ENCODE data around the gene LRRIQ1. TPM values are rescaled to one million over a fixed set of nuclear protein-coding genes. Genes with fewer than 3 reads are reported as not detected.

LRRIQ1 gene
- total RNA-seq, 1 experiment from 2014 or later = 0.39 TPM

DNA sequence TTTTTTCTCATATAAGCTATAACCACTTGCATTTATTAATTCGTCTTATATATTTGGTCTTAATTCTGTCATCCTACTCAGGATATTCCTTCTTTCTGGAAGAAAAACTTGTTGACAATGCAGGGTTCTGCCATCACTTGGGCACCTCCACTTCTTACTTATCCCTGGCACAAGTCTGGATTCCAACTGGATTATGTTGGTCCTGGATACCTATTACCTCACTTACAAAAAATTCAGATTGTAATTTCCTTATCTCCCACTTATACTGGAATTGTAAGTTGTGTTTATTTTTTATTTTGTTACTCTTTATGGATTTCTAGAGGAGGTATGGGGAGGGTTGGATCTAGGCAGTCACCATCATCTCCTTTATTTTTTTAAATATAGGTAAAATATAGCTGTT is 36.7 kb downstream of the LRRIQ1 start:
- no peak overlapping the region for H2AFZ ChIP-seq (ENCODE audit: low read length)
- H2BK120ac ChIP-seq (ENCODE audit: low read depth, low read length, poor library complexity, severe bottlenecking) = no peak overlapping the region
- no peaks in the 10 kb centered on the region for H3K4me1 ChIP-seq (ENCODE audit: insufficient read depth, low read length)
- H3K9ac ChIP-seq (ENCODE audit: extremely low read depth, insufficient read length, low read length) = no peak overlapping the region
- H3K79me2 ChIP-seq (ENCODE audit: insufficient read depth, low read length) = no peaks in the 10 kb centered on the region
- H2BK12ac ChIP-seq (ENCODE audit: insufficient read length, low read depth, low read length) = no peak overlapping the region
- no peaks in the 10 kb centered on the region for H3K79me1 ChIP-seq (ENCODE audit: insufficient read depth, low read depth, low read length, poor library complexity, severe bottlenecking)
- H4K5ac ChIP-seq (ENCODE audit: insufficient read length, low read depth, low read length) = no peak overlapping the region
- no peak overlapping the region for H3T11ph ChIP-seq (ENCODE audit: low read length)
- TF ChIP-seq, protein P1, sequence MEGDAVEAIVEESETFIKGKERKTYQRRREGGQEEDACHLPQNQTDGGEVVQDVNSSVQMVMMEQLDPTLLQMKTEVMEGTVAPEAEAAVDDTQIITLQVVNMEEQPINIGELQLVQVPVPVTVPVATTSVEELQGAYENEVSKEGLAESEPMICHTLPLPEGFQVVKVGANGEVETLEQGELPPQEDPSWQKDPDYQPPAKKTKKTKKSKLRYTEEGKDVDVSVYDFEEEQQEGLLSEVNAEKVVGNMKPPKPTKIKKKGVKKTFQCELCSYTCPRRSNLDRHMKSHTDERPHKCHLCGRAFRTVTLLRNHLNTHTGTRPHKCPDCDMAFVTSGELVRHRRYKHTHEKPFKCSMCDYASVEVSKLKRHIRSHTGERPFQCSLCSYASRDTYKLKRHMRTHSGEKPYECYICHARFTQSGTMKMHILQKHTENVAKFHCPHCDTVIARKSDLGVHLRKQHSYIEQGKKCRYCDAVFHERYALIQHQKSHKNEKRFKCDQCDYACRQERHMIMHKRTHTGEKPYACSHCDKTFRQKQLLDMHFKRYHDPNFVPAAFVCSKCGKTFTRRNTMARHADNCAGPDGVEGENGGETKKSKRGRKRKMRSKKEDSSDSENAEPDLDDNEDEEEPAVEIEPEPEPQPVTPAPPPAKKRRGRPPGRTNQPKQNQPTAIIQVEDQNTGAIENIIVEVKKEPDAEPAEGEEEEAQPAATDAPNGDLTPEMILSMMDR (conservative IDR thresholded peaks at IDR 0.05) = no peak
- H3K23ac ChIP-seq (ENCODE audit: insufficient read length, low read depth, low read length) = no peak overlapping the region
- Mint-ChIP-seq H3K4me1 (peaks cover 0 to 4% of the 10 kb centered on the region in 2 experiments; a peak in 2 of 4 replicates), H3K36me3 (ENCODE audit: insufficient read depth in 1 of 3, low read depth in 3 of 3) (no peaks in the 10 kb centered on the region), H3K4me3 (no peak overlapping the region), H3K9me3 (no peaks in the 10 kb centered on the region), H3K27me3 (ENCODE audit: low read depth) (no peaks in the 10 kb centered on the region), H3K27ac (no peak overlapping the region)
- H3K18ac ChIP-seq (ENCODE audit: insufficient read length, low read depth, low read length) = no peak overlapping the region
- H4K8ac ChIP-seq (replicated peaks; ENCODE audit: insufficient read length, low read depth, low read length) = no peak overlapping the region
- H2BK5ac ChIP-seq (ENCODE audit: insufficient read length, low read length) = no peak overlapping the region
- H2AK5ac ChIP-seq (ENCODE audit: insufficient read length, low read length) = no peak overlapping the region
- H3K14ac ChIP-seq (ENCODE audit: insufficient read depth, low read length) = no peak overlapping the region
- no peak overlapping the region for H2BK15ac ChIP-seq (ENCODE audit: low read depth, low read length)
- H3K27ac ChIP-seq (ENCODE audit: insufficient read length, low read depth, low read length) = no peak overlapping the region
- H4K91ac ChIP-seq (ENCODE audit: insufficient read length, low read depth, low read length) = no peak overlapping the region
- H3K4ac ChIP-seq (ENCODE audit: low read depth, low read length) = no peak overlapping the region
- no peaks in the 10 kb centered on the region for H3K23me2 ChIP-seq (ENCODE audit: insufficient read length, low read depth, low read length, poor library complexity, severe bottlenecking)
- H4K20me1 ChIP-seq (ENCODE audit: control insufficient read depth, insufficient read depth, insufficient read length) = no peaks in the 10 kb centered on the region
- DNase-seq = no peak
- no peaks in the 10 kb centered on the region for H3K27me3 ChIP-seq (ENCODE audit: insufficient read depth, low read length)
- H3K56ac ChIP-seq (ENCODE audit: insufficient read length, low read depth, low read length) = no peak overlapping the region
- H3K9me3 ChIP-seq (ENCODE audit: control insufficient read depth, low read depth, low read length) = no peaks in the 10 kb centered on the region
- WGBS (ENCODE audit: extremely low coverage, insufficient read length, low lambda C conversion rate) = no CpG with 5 or more reads among the region's 1 CpG
- H3K4me2 ChIP-seq (ENCODE audit: insufficient read depth, insufficient read length, low read length) = no peak overlapping the region
- no peak overlapping the region for H2BK20ac ChIP-seq (ENCODE audit: low read depth, low read length, poor library complexity, severe bottlenecking)
